ENCODE results near the gene MFSD6.

MFSD6 gene

GRCh38 chr2:190524928-190525327, 116.8 kb downstream of the MFSD6 start:
- no peak for DNase-seq (ENCODE audit: insufficient read length, low spot score)

GRCh38 chr2:190526105-190526750, 118.1 kb downstream of the MFSD6 start:
- no peak for FAIRE-seq
- TF ChIP-seq, protein P1, sequence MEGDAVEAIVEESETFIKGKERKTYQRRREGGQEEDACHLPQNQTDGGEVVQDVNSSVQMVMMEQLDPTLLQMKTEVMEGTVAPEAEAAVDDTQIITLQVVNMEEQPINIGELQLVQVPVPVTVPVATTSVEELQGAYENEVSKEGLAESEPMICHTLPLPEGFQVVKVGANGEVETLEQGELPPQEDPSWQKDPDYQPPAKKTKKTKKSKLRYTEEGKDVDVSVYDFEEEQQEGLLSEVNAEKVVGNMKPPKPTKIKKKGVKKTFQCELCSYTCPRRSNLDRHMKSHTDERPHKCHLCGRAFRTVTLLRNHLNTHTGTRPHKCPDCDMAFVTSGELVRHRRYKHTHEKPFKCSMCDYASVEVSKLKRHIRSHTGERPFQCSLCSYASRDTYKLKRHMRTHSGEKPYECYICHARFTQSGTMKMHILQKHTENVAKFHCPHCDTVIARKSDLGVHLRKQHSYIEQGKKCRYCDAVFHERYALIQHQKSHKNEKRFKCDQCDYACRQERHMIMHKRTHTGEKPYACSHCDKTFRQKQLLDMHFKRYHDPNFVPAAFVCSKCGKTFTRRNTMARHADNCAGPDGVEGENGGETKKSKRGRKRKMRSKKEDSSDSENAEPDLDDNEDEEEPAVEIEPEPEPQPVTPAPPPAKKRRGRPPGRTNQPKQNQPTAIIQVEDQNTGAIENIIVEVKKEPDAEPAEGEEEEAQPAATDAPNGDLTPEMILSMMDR (IDR thresholded peaks at IDR 0.05; ENCODE audit: insufficient read depth, missing control alignments), result no peak
- DNase-seq (ENCODE audit: insufficient read length, low spot score), result no peak

More at GRCh38 chr2:190524928-190525327, 116.8 kb downstream of the MFSD6 start:
- TF ChIP-seq, protein P1 (IDR thresholded peaks at IDR 0.05; ENCODE audit: insufficient read depth, missing control alignments), result no peak
- FAIRE-seq, result no peak

DNA sequence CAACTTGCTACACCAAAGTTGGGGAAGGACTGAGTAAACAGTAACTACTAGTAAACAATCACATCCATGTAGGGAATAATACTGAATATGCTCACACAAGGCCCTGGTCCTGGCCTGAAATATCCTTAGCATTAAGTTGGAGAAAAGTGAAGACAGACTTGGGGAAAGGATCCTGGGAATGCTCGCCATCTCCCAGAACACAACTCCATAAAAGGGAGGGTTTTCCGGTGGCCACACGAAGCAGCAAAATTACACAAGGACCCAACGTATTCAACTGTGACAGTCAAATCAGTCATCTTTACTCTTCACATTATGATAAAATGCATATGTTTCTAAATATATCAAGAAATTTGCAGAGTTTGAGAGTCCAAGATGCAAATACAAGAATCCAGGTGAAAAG, 119.1 kb downstream of the MFSD6 start:
- FAIRE-seq, result no peak
- no peak for DNase-seq (ENCODE audit: insufficient read length, low spot score)
- TF ChIP-seq, protein P1 (IDR thresholded peaks at IDR 0.05; ENCODE audit: insufficient read depth, missing control alignments), result no peak

DNA sequence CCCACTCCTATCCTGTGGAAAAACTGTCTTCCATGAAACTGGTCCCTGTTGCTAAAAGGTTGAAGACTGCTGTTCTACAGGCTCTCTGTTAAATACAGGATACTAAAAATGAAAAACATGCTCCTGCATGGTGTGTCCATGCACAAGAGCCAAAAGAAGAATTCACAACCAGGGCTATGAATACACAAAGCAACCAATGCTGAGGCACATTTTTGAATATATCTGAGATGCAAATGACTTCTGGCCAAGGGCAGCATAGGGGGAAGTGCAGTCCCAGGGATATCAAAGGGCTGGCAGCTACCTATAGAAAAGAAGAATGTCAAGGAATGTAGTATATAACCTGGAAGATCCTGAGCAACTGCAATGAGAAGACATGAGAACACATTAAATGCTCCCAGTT, 119.8 kb downstream of the MFSD6 start:
- FAIRE-seq, result no peak
- no peak for DNase-seq (ENCODE audit: insufficient read length, low spot score)
- TF ChIP-seq, protein P1 (IDR thresholded peaks at IDR 0.05; ENCODE audit: insufficient read depth, missing control alignments), result no peak

DNA sequence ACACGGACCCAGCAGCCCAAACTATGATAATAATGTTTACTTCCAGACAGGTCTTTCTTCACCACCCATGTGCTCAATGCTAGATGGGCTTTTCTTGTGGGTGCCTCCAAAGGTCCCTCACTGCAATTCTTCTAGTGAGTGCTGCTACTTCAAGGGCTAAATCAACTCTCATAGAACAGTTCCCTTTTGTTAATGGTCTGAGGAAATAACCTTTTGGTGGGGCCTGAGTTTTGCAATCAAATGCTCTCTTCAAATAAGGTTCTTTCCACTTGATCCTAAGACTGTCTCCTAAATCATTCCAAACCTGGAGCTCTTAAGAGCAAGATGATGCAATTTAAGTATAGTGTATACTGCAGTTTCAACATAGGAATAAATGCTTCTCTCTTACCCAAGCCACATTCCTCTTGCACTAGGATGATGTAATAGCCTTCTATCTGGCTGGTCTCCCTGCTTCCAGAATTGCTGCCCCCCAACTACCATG, 120.4 kb downstream of the MFSD6 start:
- DNase-seq (ENCODE audit: insufficient read length, low spot score), result no peak
- no peak for FAIRE-seq
- TF ChIP-seq, protein P1 (IDR thresholded peaks at IDR 0.05; ENCODE audit: insufficient read depth, missing control alignments), result no peak

DNA sequence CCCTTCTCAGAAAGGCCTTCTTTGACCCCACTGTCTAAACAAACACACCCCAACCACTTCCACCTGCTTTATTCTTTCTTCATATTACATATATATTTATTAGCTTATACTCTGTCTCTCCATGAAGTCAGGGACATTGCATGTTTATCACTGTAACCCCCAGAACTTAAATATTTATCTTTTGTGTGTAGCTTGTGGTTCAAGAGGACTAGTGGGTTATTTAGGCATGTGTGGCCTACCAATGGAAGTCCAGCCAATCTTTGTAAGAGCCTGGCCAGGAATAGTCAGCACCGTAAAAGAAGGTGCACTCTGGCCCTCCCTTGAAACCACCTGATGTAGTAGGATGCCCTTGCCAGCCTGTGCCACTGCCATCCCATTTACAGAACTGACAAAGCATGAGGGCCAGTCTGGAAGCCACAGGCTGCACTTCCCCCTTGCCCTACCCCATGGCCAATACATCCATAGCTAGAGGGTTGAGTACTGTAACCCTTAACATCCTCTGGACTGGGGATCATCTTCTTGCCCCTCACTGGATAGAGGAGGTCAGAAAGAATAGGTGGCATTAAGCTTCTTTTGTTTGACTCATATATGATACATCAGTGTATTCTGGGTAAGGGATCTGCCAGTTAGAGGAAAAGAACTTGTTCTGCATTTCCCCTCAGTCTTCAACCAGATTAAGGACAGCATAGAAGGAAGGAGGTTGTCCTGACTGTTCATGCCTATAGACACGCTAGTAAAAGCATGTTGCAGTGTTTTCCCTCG, 121.5 kb downstream of the MFSD6 start:
- TF ChIP-seq, protein P1 (IDR thresholded peaks at IDR 0.05; ENCODE audit: insufficient read depth, missing control alignments), result no peak
- DNase-seq (ENCODE audit: insufficient read length, low spot score) (no peak), FAIRE-seq (no peak)

Measured in D721Med (cell line).